ENCODE data around the gene NECAP2.

DNA sequence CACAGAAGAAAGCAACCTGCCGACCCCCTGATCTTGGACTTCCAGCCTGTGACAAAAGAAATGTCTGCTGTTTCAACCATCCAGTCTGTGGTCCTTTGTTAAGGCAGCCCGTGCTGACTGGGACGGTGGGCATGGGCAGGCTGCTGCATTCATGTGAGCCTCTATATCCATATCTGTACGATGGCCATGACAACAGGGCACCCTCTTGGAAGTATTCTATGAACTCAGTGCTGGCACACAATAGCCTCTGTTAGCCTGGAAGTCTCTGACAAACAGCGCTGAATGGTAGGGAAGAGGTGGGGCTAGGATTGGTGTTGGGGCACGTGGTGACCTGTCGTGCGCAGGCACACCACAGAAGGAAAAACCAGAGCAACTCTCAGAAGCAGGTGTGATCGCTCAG, 33.7 kb upstream of the NECAP2 start:
- TF ChIP-seq POLR2A (IDR thresholded peaks at IDR 0.05; ENCODE audit: low read depth, low read length), result no peak
- TF ChIP-seq, protein P1, sequence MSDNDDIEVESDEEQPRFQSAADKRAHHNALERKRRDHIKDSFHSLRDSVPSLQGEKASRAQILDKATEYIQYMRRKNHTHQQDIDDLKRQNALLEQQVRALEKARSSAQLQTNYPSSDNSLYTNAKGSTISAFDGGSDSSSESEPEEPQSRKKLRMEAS (IDR thresholded peaks at IDR 0.05; ENCODE audit: insufficient read depth, insufficient read length), result no peak
- no peak for TF ChIP-seq CTCF (IDR thresholded peaks at IDR 0.05; ENCODE audit: extremely low read depth in 1 of 2, insufficient read depth in 1 of 2, low read depth in 1 of 2, low read length in 2 of 2)
